ENCODE results near the gene RPS3. TPM values are rescaled to one million over a fixed set of nuclear protein-coding genes. Genes with fewer than 3 reads are reported as not detected.

RPS3 gene
- polyA plus RNA-seq, 3 donors: 1,248 to 1,563 (median 1,448) TPM

DNA sequence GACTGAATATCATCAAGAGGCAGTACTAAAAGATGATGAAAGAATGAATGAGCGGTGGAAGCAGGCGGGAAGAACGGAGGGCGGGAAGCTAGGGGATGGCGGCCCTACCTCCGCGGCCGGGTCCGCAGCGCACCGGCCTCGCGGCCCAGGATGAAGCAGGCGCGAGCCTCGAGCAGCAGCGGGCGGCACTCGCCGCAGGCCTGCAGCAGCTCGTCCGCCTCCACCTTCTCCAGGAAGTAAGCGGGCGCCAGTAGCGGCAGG is 30.3 kb downstream of the RPS3 start:
- H2AFZ ChIP-seq (ENCODE audit: insufficient read depth, low read depth, low read length, poor library complexity, severe bottlenecking): peak overlapping the region; percentile 68
- no peak overlapping the region for H3K27ac ChIP-seq (ENCODE audit: low read depth in 1 of 2, low read length in 2 of 2)
- peaks cover 13 to 30% of the 10 kb centered on the region in 2 donors for H3K9me3 ChIP-seq (replicated peaks in 1 of 2; ENCODE audit: control insufficient read depth in 1 of 2, insufficient read depth in 1 of 2, low read length in 2 of 2)
- no peak for DNase-seq
- H3K4me1 ChIP-seq (ENCODE audit: control insufficient read depth in 1 of 2, insufficient read depth in 2 of 2, low read length in 2 of 2): peaks cover 18 to 41% of the 10 kb centered on the region in 2 donors
- Mint-ChIP-seq H3K4me3 (peak overlapping the region; percentile 0 to 90), H3K27ac (peak overlapping the region in 2 of 7 donors; percentile 57 to 60), H3K36me3 (peaks cover 7 to 22% of the 10 kb centered on the region in 2 donors), H3K9me3 (peaks cover 10 to 25% (median 23%) of the 10 kb centered on the region in 7 donors), H3K4me1 (peaks cover 27% of the 10 kb centered on the region), H3K27me3 (ENCODE audit: low read depth in 3 of 3) (peaks cover 57 to 68% (median 62%) of the 10 kb centered on the region in 3 donors)
- no peak overlapping the region for H3K9ac ChIP-seq (ENCODE audit: insufficient read depth, low read length, poor library complexity, severe bottlenecking)
- H3K36me3 ChIP-seq (replicated peaks in 1 of 2; ENCODE audit: control insufficient read depth in 1 of 2, insufficient read depth in 2 of 2, low read length in 2 of 2): peaks cover 0 to 2% of the 10 kb centered on the region in 2 donors
- peak overlapping the region; percentile 78 for H3K4me2 ChIP-seq (replicated peaks; ENCODE audit: extremely low read depth, low read length, poor library complexity, severe bottlenecking)
- H4K20me1 ChIP-seq (ENCODE audit: insufficient read depth, low read length): no peaks in the 10 kb centered on the region
- peaks cover 37 to 67% of the 10 kb centered on the region in 2 donors for H3K27me3 ChIP-seq (ENCODE audit: control insufficient read depth in 2 of 2, insufficient read depth in 2 of 2, low read length in 2 of 2)
- 18% methylated on average over 25 of the region's 25 CpGs for WGBS (ENCODE audit: insufficient coverage)
- intact Hi-C loops (cut with micrococcal nuclease): no loop called here
- H3K4me3 ChIP-seq (replicated peaks in 1 of 3; ENCODE audit: low read depth in 2 of 3, low read length in 3 of 3): peak overlapping the region in 1 of 3 experiments; percentile 70
- no peaks in the 10 kb centered on the region for H3K79me2 ChIP-seq (ENCODE audit: insufficient read depth, low read length)
- TF ChIP-seq, protein P1, sequence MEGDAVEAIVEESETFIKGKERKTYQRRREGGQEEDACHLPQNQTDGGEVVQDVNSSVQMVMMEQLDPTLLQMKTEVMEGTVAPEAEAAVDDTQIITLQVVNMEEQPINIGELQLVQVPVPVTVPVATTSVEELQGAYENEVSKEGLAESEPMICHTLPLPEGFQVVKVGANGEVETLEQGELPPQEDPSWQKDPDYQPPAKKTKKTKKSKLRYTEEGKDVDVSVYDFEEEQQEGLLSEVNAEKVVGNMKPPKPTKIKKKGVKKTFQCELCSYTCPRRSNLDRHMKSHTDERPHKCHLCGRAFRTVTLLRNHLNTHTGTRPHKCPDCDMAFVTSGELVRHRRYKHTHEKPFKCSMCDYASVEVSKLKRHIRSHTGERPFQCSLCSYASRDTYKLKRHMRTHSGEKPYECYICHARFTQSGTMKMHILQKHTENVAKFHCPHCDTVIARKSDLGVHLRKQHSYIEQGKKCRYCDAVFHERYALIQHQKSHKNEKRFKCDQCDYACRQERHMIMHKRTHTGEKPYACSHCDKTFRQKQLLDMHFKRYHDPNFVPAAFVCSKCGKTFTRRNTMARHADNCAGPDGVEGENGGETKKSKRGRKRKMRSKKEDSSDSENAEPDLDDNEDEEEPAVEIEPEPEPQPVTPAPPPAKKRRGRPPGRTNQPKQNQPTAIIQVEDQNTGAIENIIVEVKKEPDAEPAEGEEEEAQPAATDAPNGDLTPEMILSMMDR (IDR thresholded peaks at IDR 0.05): no peak

DNA sequence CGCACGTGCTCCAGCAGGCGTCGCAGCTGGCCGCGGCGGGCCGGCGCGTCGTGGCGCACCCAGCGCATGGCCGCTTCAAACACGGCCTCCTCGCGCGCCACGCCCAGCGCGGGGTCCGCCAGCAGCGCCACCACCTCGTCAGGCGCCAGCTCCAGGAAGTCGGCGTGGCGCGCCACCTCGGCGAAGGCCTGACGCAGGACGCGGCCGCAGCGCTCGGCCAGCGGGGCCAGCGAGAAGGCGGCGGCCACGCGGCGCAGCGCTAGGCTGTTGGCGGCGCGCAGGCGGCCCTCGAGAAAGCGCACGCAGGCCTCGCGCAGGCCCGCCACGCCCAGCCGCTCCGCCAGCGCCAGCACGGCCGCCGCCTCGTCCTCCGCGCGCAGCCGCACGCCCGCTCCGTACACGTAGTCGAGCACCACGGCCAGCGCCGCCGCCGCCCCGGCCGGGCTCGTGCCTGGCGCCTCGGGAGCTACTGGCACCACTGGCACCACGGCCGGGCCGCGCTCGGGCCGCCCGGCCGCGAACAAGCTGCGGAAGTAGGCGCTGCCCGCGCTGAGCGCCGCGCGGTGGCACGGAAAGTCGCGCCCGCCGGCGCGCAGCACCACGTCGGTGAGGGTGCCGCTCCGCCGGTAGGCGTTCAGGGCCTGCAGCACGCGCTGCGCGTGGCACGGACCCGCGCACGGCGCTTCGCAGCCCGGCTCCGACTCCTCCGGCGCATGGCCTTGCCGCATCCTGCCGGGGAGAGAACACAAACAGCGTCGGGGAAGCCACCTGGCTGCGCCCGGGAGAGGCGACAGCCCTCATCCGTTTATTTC is 30.8 kb downstream of the RPS3 start:
- intact Hi-C loops (cut with micrococcal nuclease): no loop called here
- peak; percentile 44 to 55 (median 49) for DNase-seq
- Mint-ChIP-seq H3K36me3 (peaks cover 12 to 26% of the 10 kb centered on the region in 2 donors), H3K4me1 (peaks cover 27% of the 10 kb centered on the region), H3K4me3 (peak overlapping the region; percentile 73 to 97), H3K9me3 (peaks cover 10 to 25% (median 23%) of the 10 kb centered on the region in 7 donors), H3K27ac (peak overlapping the region in 1 of 7 donors; percentile 76), H3K27me3 (ENCODE audit: low read depth in 3 of 3) (peaks cover 57 to 68% (median 65%) of the 10 kb centered on the region in 3 donors)
- Histone ChIP-seq H3K9ac (ENCODE audit: insufficient read depth, low read length, poor library complexity, severe bottlenecking) (peak overlapping the region; percentile 32), H3K27me3 (ENCODE audit: control insufficient read depth in 2 of 2, insufficient read depth in 2 of 2, low read length in 2 of 2) (peaks cover 37 to 67% of the 10 kb centered on the region in 2 donors), H3K27ac (ENCODE audit: low read depth in 1 of 2, low read length in 2 of 2) (no peak overlapping the region), H3K9me3 (replicated peaks in 1 of 2; ENCODE audit: control insufficient read depth in 1 of 2, insufficient read depth in 1 of 2, low read length in 2 of 2) (peaks cover 13 to 30% of the 10 kb centered on the region in 2 donors), H3K79me2 (ENCODE audit: insufficient read depth, low read length) (no peaks in the 10 kb centered on the region), H3K4me2 (replicated peaks; ENCODE audit: extremely low read depth, low read length, poor library complexity, severe bottlenecking) (peak overlapping the region; percentile 78), H4K20me1 (ENCODE audit: insufficient read depth, low read length) (no peaks in the 10 kb centered on the region), H3K36me3 (replicated peaks in 1 of 2; ENCODE audit: control insufficient read depth in 1 of 2, insufficient read depth in 2 of 2, low read length in 2 of 2) (peaks cover 0 to 8% of the 10 kb centered on the region in 2 donors), H3K4me1 (ENCODE audit: control insufficient read depth in 1 of 2, insufficient read depth in 2 of 2, low read length in 2 of 2) (peaks cover 18 to 41% of the 10 kb centered on the region in 2 donors), H3K4me3 (replicated peaks in 1 of 3; ENCODE audit: low read depth in 2 of 3, low read length in 3 of 3) (peak overlapping the region; percentile 7 to 70 (median 21)), H2AFZ (ENCODE audit: insufficient read depth, low read depth, low read length, poor library complexity, severe bottlenecking) (peak overlapping the region; percentile 68)
- WGBS (ENCODE audit: insufficient coverage): 1% methylated on average over 134 of the region's 134 CpGs
- TF ChIP-seq, protein P1 (IDR thresholded peaks at IDR 0.05): no peak

Data from CD14-positive monocyte (primary cell).